Stimulated activated CD8-positive, alpha-beta memory T cell treated with anti-CD3 and anti-CD28 coated beads, Interleukin-7, amount 100 ng/mL, for 24 hours (primary cell): ENCODE measurements around the gene ADK.
A peak's percentile ranks its signal among the peaks of the same experiment; 100 is the strongest.
"Not testable (repeated sequence)": the region's sequence is repeated elsewhere in the genome, so short reads cannot be mapped to it uniquely, and the experiment has no call there.

Experiments used
- DNase-seq: peaks from one replicate; pipeline ENCODE4 v3.0.0-alpha.2; 2020; ENCODE audit warnings: low read depth

ADK gene

GRCh38 chr10:74186678-74187077 is 35.7 kb downstream of the ADK start:
- DNase-seq = no peak

- DNase-seq = no peak
These were observed 36.2 kb downstream of the ADK start for GRCh38 chr10:74187237-74187636.

GRCh38 chr10:74188617-74189016 is 37.6 kb downstream of the ADK start:
- DNase-seq = not testable (repeated sequence)

GRCh38 chr10:74189999-74190421 is 39.0 kb downstream of the ADK start:
- DNase-seq = no peak

- DNase-seq = no peak
These were observed 39.5 kb downstream of the ADK start for GRCh38 chr10:74190494-74190893.

- no peak for DNase-seq
These were observed 43.5 kb downstream of the ADK start for GRCh38 chr10:74194545-74194944.

GRCh38 chr10:74194999-74195398 is 44.0 kb downstream of the ADK start:
- DNase-seq = no peak

GRCh38 chr10:74199315-74199714 is 48.3 kb downstream of the ADK start:
- no peak for DNase-seq

GRCh38 chr10:74202356-74202755 is 51.3 kb downstream of the ADK start:
- no peak for DNase-seq

- no peak for DNase-seq
These were observed 55.7 kb downstream of the ADK start for GRCh38 chr10:74206746-74207145.

GRCh38 chr10:74207691-74208480 is 56.9 kb downstream of the ADK start:
- DNase-seq = no peak

- no peak for DNase-seq
These were observed 58.0 kb downstream of the ADK start for GRCh38 chr10:74208997-74209396.

- DNase-seq = no peak
These were observed 62.0 kb downstream of the ADK start for GRCh38 chr10:74213019-74213418.

- DNase-seq = peak; percentile 17
These were observed 62.6 kb downstream of the ADK start for GRCh38 chr10:74213571-74214162.

- not testable (repeated sequence) for DNase-seq
These were observed 66.1 kb downstream of the ADK start for GRCh38 chr10:74217110-74217509.

GRCh38 chr10:74222467-74222866 is 71.4 kb downstream of the ADK start:
- DNase-seq = not testable (repeated sequence)

- DNase-seq = no peak
These were observed 72.9 kb downstream of the ADK start for GRCh38 chr10:74223755-74224529.

- DNase-seq = no peak
These were observed 76.8 kb downstream of the ADK start for GRCh38 chr10:74227697-74228424.

- DNase-seq = no peak
These were observed 80.4 kb downstream of the ADK start for GRCh38 chr10:74231375-74231774.

- no peak for DNase-seq
These were observed 82.3 kb downstream of the ADK start for GRCh38 chr10:74233281-74233680.

- DNase-seq = no peak
These were observed 83.5 kb downstream of the ADK start for GRCh38 chr10:74234569-74234968.

GRCh38 chr10:74238031-74238431 is 87.0 kb downstream of the ADK start:
- no peak for DNase-seq
